HEK293 (cell line): ENCODE data around the gene TRAPPC3L.

Experiments used
- CTCF ChIA-PET: fragments of 350-600 bp; formaldehyde crosslinking; extraction: SDS; loops from one replicate; lab custom pipeline; 2021; ENCODE audit warnings: antibody characterized with exemption; lab: Yijun Ruan, JAX
- POLR2A ChIA-PET: fragments of 300-600 bp; formaldehyde crosslinking; extraction: SDS; loops from one replicate; lab custom pipeline; 2020; ENCODE audit warnings: antibody characterized with exemption, inconsistent platforms; lab: Yijun Ruan, JAX
- H3K27ac ChIP-seq: fragments of 200-500 bp; sonication (Bioruptor generic); 2 replicates; pipeline ENCODE4 v1.5.1; 2014; ENCODE audit warnings: low read depth, low read length, control low read depth, inconsistent platforms; ENCODE audit errors: extremely low read depth
- H3K36me3 ChIP-seq, 2 experiments: fragments of 200-500 bp in 1 of 2; sonication (Bioruptor generic) in 1 of 2; 1 replicate in 1 of 2; 2 replicates in 1 of 2; pipeline ENCODE4 v1.5.1; 2014 to 2017; ENCODE audit warnings: inconsistent platforms in 2 of 2, low read length in 2 of 2; ENCODE audit not compliant: control insufficient read depth in 2 of 2, insufficient read depth in 1 of 2
- H3K4me1 ChIP-seq: fragments of 200-500 bp; sonication (Bioruptor generic); 2 replicates; pipeline ENCODE4 v1.5.1; 2014; ENCODE audit warnings: mild to moderate bottlenecking, low read length, inconsistent platforms; ENCODE audit not compliant: control insufficient read depth, insufficient read depth
- H3K4me3 ChIP-seq: 2 replicates; pipeline ENCODE4 v1.5.1; 2011; ENCODE audit warnings: low read depth, mild to moderate bottlenecking, control low read depth, low read length, moderate library complexity
- H3K9me3 ChIP-seq: fragments of 200-500 bp; sonication (Bioruptor generic); 2 replicates; pipeline ENCODE4 v1.5.1; 2014; ENCODE audit warnings: low read depth, low read length, inconsistent platforms; ENCODE audit not compliant: control insufficient read depth, insufficient read depth
- IKZF3 ChIP-seq: fragments of 450-650 bp; IDR thresholded peaks from 2 replicates; pipeline ENCODE4 v1.5.0; 2018; ENCODE audit warnings: missing biosample characterization, mild to moderate bottlenecking, missing genetic modification characterization, moderate library complexity
- SETDB1 ChIP-seq: IDR thresholded peaks from one replicate; pipeline ENCODE4 v1.6.1; 2017; ENCODE audit warnings: mild to moderate bottlenecking, low read length, moderate library complexity, mixed read lengths; ENCODE audit not compliant: insufficient read length
- TCF7L2 ChIP-seq: IDR thresholded peaks from 2 replicates; pipeline ENCODE4 v1.6.1; 2011; ENCODE audit warnings: low read depth, mild to moderate bottlenecking, inconsistent platforms, low read length, moderate library complexity, borderline replicate concordance
- TRIM28 ChIP-seq: IDR thresholded peaks from 2 replicates; pipeline ENCODE4 v1.6.1; 2011; ENCODE audit warnings: low read length, control low read depth, borderline replicate concordance
- ZNF10 ChIP-seq: fragments of 450-650 bp; formaldehyde crosslinking; IDR thresholded peaks from 2 replicates; pipeline ENCODE4 v1.5.1; 2017; ENCODE audit warnings: missing biosample characterization, missing genetic modification characterization
- ZNF2 ChIP-seq: fragments of 450-650 bp; formaldehyde crosslinking; IDR thresholded peaks from 2 replicates; pipeline ENCODE4 v1.5.1; 2016; ENCODE audit warnings: missing biosample characterization, missing genetic modification characterization
- ZNF274 ChIP-seq, 2 experiments: fragments of 200-500 bp in 1 of 2; fragments of 450-650 bp in 1 of 2; sonication (Bioruptor generic) in 1 of 2; formaldehyde crosslinking in 1 of 2; IDR thresholded peaks; 2 replicates each; pipeline versions ENCODE4 v1.5.1 to v1.6.1; 2014 to 2016; ENCODE audit warnings: borderline replicate concordance in 1 of 2, inconsistent platforms in 1 of 2, low read length in 1 of 2, missing biosample characterization in 1 of 2, missing genetic modification characterization in 1 of 2
- ZNF280D ChIP-seq: fragments of 450-650 bp; formaldehyde crosslinking; IDR thresholded peaks from 2 replicates; pipeline ENCODE4 v1.5.1; 2016; ENCODE audit warnings: missing biosample characterization, missing genetic modification characterization
- ZNF335 ChIP-seq: fragments of 450-650 bp; formaldehyde crosslinking; conservative IDR thresholded peaks from 2 replicates; pipeline ENCODE4 v1.5.1; 2016; ENCODE audit warnings: missing biosample characterization, missing genetic modification characterization
- ZNF48 ChIP-seq: fragments of 450-650 bp; formaldehyde crosslinking; IDR thresholded peaks from 2 replicates; pipeline ENCODE4 v1.5.1; 2016; ENCODE audit warnings: missing biosample characterization, missing genetic modification characterization
- ZNF513 ChIP-seq: fragments of 450-650 bp; IDR thresholded peaks from 2 replicates; pipeline ENCODE4 v1.5.1; 2018; ENCODE audit warnings: missing biosample characterization, missing genetic modification characterization
- ZNF521 ChIP-seq: fragments of 450-650 bp; formaldehyde crosslinking; IDR thresholded peaks from 2 replicates; pipeline ENCODE4 v1.5.1; 2017; ENCODE audit warnings: missing biosample characterization, mild to moderate bottlenecking, missing genetic modification characterization
- ZNF624 ChIP-seq: fragments of 450-650 bp; formaldehyde crosslinking; IDR thresholded peaks from 2 replicates; pipeline ENCODE4 v1.5.1; 2017; ENCODE audit warnings: missing biosample characterization, missing genetic modification characterization
- ZNF654 ChIP-seq: fragments of 450-650 bp; formaldehyde crosslinking; IDR thresholded peaks from 2 replicates; pipeline ENCODE4 v1.5.1; 2016; ENCODE audit warnings: low read depth, missing biosample characterization, missing genetic modification characterization
- ZNF658 ChIP-seq: fragments of 450-650 bp; formaldehyde crosslinking; IDR thresholded peaks from 2 replicates; pipeline ENCODE4; 2016; ENCODE audit warnings: missing biosample characterization, missing genetic modification characterization
- ZNF76 ChIP-seq: fragments of 450-650 bp; formaldehyde crosslinking; IDR thresholded peaks from 2 replicates; pipeline ENCODE4; 2016; ENCODE audit warnings: low read depth, missing biosample characterization, missing genetic modification characterization, borderline replicate concordance
- TF ChIP-seq, protein P1 (sequence below): fragments of 450-650 bp; formaldehyde crosslinking; IDR thresholded peaks from 2 replicates; pipeline ENCODE4 v1.5.1; 2016; ENCODE audit warnings: missing biosample characterization, missing genetic modification characterization, low read depth
- TF ChIP-seq, protein P2 (sequence below): sonication (generic); formaldehyde crosslinking; IDR thresholded peaks from 2 replicates; pipeline ENCODE4 v1.8.1; 2022; ENCODE audit warnings: mild to moderate bottlenecking, moderate library complexity, missing genetic modification reagents
- TF ChIP-seq, protein P3 (sequence below): fragments of 450-650 bp; formaldehyde crosslinking; IDR thresholded peaks from 2 replicates; pipeline ENCODE4 v1.5.1; 2016; ENCODE audit warnings: missing biosample characterization, missing genetic modification characterization
- TF ChIP-seq, protein P4 (sequence below): fragments of 450-650 bp; formaldehyde crosslinking; IDR thresholded peaks from 2 replicates; pipeline ENCODE4 v1.5.1; 2017; ENCODE audit warnings: missing biosample characterization, mild to moderate bottlenecking, missing genetic modification characterization, moderate library complexity

The TRAPPC3L gene

GRCh38 chr6:116536216-116536621 lies 9.3 kb downstream of the TRAPPC3L start:
- no peaks in the 10 kb centered on the region for H3K36me3 ChIP-seq
- peaks cover 1% of the 10 kb centered on the region for H3K4me1 ChIP-seq
- no peaks in the 10 kb centered on the region for H3K9me3 ChIP-seq
- POLR2A ChIA-PET: no interaction called here
- TF ChIP-seq, protein P1, sequence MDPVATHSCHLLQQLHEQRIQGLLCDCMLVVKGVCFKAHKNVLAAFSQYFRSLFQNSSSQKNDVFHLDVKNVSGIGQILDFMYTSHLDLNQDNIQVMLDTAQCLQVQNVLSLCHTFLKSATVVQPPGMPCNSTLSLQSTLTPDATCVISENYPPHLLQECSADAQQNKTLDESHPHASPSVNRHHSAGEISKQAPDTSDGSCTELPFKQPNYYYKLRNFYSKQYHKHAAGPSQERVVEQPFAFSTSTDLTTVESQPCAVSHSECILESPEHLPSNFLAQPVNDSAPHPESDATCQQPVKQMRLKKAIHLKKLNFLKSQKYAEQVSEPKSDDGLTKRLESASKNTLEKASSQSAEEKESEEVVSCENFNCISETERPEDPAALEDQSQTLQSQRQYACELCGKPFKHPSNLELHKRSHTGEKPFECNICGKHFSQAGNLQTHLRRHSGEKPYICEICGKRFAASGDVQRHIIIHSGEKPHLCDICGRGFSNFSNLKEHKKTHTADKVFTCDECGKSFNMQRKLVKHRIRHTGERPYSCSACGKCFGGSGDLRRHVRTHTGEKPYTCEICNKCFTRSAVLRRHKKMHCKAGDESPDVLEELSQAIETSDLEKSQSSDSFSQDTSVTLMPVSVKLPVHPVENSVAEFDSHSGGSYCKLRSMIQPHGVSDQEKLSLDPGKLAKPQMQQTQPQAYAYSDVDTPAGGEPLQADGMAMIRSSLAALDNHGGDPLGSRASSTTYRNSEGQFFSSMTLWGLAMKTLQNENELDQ: no peak
- TF ChIP-seq TCF7L2 (peak; percentile 59), ZNF654 (tag by site-specific recombination) (peak; percentile 58), SETDB1 (no peak), ZNF624 (no peak), ZNF658 (tag by site-specific recombination) (no peak), ZNF274 (IDR thresholded peaks at IDR 0.05; ENCODE audit: low read length) (no peak), ZNF274 (tag by site-specific recombination; IDR thresholded peaks at IDR 0.05; ENCODE audit: borderline replicate concordance) (no peak), ZNF335 (tag by site-specific recombination) (no peak), IKZF3 (tag by site-specific recombination) (no peak), ZNF513 (tag by site-specific recombination) (no peak), ZNF76 (tag by site-specific recombination) (no peak), ZNF10 (tag by site-specific recombination) (no peak), ZNF2 (peak; percentile 51; the same call in 1 of the 2 replicates), ZNF521 (tag by site-specific recombination) (no peak), ZNF48 (tag by site-specific recombination) (no peak), ZNF280D (tag by site-specific recombination) (no peak), TRIM28 (no peak)
- TF ChIP-seq, protein P2, sequence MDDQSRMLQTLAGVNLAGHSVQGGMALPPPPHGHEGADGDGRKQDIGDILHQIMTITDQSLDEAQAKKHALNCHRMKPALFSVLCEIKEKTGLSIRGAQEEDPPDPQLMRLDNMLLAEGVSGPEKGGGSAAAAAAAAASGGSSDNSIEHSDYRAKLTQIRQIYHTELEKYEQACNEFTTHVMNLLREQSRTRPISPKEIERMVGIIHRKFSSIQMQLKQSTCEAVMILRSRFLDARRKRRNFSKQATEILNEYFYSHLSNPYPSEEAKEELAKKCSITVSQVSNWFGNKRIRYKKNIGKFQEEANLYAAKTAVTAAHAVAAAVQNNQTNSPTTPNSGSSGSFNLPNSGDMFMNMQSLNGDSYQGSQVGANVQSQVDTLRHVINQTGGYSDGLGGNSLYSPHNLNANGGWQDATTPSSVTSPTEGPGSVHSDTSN (CRISPR knock-in tag): no peak
- TF ChIP-seq, protein P3, sequence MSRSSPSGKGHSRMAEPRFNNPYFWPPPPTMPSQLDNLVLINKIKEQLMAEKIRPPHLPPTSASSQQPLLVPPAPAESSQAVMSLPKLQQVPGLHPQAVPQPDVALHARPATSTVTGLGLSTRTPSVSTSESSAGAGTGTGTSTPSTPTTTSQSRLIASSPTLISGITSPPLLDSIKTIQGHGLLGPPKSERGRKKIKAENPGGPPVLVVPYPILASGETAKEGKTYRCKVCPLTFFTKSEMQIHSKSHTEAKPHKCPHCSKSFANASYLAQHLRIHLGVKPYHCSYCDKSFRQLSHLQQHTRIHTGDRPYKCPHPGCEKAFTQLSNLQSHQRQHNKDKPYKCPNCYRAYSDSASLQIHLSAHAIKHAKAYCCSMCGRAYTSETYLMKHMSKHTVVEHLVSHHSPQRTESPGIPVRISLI (tag by site-specific recombination): 0 out of 2 replicates have a peak, but pooled peaks have one; percentile 16
- TF ChIP-seq, protein P4, sequence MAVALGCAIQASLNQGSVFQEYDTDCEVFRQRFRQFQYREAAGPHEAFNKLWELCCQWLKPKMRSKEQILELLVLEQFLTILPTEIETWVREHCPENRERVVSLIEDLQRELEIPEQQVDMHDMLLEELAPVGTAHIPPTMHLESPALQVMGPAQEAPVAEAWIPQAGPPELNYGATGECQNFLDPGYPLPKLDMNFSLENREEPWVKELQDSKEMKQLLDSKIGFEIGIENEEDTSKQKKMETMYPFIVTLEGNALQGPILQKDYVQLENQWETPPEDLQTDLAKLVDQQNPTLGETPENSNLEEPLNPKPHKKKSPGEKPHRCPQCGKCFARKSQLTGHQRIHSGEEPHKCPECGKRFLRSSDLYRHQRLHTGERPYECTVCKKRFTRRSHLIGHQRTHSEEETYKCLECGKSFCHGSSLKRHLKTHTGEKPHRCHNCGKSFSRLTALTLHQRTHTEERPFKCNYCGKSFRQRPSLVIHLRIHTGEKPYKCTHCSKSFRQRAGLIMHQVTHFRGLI (tag by site-specific recombination): no peak
- TF ChIP-seq, all 188 proteins: peak for 4
- CTCF ChIA-PET: interaction anchor here (0.6 to 4.5 kb wide), 22 partner anchors 9 to 311 kb away, joined by 3 to 108 read pairs (median 4); partner anchors contain the start of genes CALHM4, CALHM5, DSE and RSPH4A
- H3K4me3 ChIP-seq: no peak overlapping the region
- no peak overlapping the region for H3K27ac ChIP-seq
